Occipital lobe (tissue), 2 donors: ENCODE data around the gene SHF. TPM values are rescaled to one million over a fixed set of nuclear protein-coding genes. Genes with fewer than 3 reads are reported as not detected.
"Not testable (repeated sequence)": the region's sequence is repeated elsewhere in the genome, so short reads cannot be mapped to it uniquely, and the experiment has no call there.

Experiments used
- DNase-seq: peaks from one replicate; lab custom pipeline; 2025; lab: John Stamatoyannopoulos, UW
- total RNA-seq: library from RNA; depleted of rRNA; stranded (reverse); fragments of >200 nt; gene quantifications from one replicate; pipeline ENCODE4 v1.2.3, GENCODE V29; 2014

The SHF gene
- total RNA-seq, 1 donor from 2014 or later: 54.9 TPM

DNA sequence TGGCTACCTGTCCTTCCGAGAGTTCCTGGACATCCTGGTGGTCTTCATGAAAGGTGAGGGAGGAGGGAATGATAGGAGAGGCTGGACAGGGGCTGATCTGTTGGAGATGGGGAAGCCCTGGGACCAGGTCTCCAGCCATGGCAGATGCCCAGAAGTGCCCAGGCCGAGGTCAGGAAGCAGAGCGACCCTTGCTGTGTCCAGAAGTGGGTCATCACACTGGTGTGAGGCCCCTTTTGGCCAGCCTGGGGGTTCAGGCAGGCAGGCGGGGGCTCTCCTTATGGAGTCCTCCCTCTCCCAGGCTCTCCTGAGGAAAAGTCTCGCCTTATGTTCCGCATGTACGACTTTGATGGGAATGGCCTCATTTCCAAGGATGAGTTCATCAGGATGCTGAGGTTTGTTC is 40.2 kb downstream of the SHF start:
- no peak for DNase-seq

DNA sequence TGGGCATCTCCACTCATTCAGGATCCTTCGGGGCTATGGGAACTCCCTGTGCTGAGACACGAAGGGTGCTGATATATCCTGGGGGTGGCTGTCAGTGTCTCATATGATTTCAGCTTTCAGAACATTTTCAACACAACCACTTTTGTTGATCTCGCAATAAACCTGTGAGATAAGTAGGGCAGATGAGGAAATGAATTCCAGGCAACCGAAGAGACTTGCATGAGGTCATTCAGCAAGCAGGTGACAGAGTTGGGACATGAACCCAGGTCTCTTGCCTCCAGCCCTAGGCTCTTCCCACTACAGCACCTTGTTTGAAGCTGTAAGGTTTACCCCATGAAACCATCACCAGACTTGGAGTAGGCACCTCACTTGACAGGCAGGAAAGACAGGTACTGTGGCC is 41.4 kb downstream of the SHF start:
- DNase-seq: no peak

DNA sequence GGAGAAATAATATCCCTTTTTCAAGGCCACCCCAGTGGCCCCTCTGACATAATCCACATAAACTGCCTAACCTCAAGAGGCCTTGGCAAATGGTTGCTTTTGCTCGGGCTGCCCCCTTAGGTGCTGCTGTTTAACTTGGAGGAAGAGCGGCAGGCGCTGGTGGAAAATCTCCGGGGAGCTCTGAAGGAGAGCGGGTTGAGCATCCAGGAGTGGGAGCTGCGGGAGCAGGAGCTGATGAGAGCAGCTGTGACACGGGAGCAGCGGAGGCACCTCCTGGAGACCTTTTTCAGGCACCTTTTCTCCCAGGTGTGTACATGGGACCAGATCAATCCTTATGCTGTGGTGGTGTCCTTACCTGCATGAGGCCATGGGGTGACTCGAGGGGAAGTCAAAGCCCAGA is 43.0 kb downstream of the SHF start:
- DNase-seq: no peak

DNA sequence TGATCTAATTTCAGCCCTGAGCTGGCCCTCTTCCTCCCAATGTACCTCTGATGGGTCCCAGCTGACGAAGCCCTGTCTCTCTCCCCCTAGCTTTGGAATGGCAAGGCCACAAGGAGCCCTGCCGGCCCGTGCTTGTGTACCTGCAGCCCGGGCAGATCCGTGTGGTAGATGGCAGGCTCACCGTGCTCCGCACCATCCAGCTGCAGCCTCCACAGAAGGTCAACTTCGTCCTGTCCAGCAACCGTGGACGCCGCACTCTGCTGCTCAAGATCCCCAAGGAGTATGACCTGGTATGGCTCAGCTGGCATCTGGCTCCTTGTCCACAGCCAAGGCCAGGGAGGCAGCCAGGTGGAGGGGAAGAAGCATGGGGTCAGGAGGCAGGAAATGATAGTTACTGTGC is 43.8 kb downstream of the SHF start:
- DNase-seq: no peak

DNA sequence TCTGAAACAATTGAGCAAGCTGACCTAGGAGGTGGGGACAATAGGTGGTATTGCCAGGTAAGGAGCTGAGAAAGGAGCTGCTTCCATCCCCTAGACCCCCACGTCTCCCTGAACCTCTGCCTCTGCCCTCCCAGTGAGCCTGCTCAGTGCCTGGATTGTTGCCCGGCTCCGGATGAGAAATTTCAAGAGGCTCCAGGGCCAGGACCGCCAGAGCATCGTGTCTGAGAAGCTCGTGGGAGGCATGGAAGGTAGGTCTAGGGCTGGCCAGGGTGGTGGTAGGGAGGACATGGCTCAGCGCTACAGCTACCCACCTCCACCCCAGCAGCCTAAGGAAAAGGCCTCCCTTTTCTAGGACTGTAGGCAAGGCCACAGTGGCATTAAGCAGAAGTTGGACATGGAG is 44.7 kb downstream of the SHF start:
- DNase-seq: no peak

DNA sequence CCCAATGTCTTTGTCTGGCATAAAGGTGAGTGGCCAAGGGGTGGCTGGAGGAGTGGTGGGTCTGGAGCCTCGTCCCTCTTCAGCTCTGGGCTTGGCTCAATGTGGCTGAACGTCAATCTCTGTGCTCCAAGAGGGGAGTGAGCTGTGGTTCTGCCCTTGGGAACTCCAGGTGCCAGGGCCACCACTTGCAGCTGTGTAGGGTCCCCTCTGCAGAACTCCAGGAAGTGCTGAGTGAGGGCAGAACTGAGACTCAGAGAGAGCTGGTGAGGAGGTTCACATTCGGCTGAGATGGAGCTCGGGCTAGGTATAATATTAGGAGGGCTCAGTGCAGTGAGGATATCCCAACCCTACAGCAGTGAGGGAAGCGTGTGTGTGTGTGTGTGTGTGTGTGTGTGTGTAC is 46.4 kb downstream of the SHF start:
- DNase-seq: no peak

DNA sequence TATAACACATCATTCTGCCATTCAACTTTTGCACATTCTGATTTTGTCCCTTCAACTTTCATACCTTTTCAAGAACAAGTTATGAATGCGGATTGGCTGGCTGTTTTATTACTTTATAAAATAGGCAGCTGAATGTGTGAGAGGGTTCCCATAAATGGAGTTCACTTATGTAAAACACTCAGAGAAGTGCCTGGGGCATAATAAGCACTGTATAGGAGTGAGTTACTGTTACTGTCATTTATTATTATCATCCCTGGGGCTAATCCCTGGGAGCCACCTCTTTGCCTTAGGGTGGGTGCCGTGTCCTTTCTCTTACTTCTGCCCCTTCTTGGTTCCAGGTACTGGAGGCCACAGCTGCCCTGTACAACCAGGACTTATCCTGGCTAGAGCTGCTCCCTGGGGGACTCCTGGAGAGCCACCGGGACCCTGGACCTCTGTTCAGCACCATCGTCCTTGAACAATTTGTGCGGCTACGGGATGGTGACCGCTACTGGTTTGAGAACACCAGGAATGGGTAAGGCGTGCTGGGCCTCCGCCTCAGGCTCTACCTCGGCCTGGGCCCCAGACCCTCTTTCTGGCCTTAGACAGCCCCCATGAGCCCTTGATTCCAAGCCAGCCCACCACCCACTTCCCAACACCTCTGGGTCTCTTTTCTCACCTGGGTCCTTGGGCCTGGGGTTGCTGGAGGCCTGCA is 47.1 kb downstream of the SHF start:
- DNase-seq: no peak

DNA sequence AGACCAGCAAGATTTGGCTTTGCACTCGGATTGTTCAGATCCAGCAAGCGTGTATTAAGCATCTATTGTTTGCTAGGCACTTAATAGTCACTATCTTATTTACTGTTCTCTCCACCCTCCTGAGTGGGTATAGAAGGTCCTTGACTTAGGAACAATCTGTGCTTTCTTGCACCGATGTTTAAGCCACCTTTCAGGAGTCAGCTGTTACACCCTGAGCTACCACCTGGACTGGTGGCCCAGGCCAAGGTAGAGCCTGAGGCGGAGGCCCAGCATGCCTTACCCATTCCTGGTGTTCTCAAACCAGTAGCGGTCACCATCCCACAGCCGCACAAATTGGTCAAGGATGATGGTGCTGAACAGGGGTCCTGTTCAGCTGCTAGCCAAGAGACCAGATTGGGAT is 48.0 kb downstream of the SHF start:
- DNase-seq: no peak

DNA sequence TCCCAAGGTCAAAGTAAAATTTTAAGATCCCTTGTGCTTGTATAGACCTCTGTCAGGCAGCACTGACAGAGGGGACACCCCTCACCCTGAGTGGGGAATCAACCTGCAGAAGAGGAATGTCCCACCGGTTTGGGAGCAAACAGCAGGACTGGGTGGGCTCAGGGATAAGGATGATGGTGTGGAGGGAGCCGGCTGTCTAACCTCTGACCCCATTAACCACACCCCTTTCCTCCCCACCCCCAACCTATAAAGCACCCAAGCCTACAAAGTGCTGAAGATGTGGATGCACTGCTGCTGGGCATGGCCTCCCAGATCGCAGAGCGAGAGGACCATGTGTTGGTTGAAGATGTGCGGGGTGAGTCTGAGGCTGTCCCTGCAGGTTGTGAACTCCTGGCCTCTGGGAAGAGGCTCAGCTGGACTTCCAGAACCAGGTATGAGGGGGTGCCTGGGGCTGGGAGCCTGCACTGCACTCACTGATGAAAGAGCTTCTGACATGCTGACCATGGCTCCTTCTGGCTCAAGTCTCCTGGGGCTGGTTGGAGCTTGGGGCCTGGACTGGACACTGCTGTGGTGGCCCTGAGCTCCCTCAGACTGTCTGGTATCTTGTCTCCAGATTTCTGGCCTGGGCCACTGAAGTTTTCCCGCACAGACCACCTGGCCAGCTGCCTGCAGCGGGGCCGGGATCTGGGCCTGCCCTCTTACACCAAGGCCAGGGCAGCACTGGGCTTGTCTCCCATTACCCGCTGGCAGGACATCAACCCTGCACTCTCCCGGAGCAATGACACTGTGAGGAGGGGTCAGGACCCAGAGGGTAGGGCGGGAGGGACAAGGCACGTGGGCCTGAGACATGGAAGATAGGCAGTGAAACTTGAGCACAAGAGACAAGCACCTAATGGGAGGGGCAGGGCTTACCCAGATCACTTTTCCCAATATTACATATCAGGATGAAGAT is 48.7 kb downstream of the SHF start:
- DNase-seq: no peak

DNA sequence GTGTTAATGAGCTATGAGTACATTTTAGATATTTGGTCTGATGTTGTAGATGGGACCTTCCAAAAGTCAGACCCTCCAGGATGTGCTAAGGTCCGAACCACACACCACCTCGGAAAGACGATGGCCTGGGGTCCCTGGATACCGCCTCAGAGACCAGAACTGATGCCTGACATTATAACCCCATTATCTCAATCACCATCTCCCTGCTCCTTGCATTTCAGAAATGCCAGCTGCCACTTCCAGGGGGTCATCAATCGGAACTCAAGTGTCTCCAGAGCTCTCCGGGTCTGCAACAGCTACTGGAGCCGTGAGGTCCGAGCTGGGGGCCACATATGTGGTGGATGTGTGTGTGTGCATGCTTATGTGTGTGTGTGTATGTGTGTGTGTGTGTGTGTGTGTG is 50.1 kb downstream of the SHF start:
- DNase-seq: no peak

DNA sequence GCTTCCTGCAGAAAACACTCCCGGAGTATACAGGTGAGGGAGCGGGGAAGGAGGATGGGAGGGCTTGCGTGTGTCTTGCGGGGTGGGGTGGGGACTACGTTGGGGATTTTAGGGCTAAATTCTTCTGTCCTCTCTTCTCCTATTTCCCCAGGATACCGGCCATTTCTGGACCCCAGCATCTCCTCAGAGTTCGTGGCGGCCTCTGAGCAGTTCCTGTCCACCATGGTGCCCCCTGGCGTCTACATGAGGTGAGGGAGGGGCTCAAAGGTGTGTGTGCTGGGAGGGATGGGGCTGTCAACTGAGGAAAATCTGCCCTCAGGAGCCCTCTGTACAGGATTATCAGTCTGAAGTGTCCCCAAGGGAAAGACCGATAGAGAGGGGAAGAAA is 51.4 kb downstream of the SHF start:
- no peak for DNase-seq

DNA sequence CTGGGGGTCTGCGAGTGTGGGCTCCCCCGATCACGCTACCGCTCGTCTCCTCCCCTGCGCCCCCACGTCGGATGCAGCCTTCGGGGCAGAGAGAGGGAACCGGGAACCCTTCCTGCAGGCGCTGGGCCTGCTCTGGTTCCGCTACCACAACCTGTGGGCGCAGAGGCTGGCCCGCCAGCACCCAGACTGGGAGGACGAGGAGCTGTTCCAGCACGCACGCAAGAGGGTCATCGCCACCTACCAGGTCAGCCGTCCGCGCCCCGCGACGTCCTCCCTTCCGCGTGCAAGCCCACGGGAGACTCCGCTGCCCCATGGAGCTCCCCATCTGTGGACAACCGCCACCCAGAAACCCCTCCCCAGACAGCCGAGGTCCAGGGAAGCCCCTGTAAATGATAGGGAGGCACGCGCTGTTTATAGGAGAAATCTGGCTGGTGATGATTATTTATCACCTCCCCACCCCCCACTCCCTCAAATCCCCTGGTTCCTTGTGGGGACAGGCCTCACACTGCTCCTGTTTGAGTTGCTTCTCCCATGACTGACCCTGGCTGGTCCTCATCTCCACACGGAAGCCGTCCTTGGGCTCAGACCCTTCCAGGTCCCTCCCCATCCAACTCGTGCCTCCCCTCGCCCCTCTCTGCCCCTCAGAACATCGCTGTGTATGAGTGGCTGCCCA is 51.9 kb downstream of the SHF start:
- DNase-seq: not testable (repeated sequence)

DNA sequence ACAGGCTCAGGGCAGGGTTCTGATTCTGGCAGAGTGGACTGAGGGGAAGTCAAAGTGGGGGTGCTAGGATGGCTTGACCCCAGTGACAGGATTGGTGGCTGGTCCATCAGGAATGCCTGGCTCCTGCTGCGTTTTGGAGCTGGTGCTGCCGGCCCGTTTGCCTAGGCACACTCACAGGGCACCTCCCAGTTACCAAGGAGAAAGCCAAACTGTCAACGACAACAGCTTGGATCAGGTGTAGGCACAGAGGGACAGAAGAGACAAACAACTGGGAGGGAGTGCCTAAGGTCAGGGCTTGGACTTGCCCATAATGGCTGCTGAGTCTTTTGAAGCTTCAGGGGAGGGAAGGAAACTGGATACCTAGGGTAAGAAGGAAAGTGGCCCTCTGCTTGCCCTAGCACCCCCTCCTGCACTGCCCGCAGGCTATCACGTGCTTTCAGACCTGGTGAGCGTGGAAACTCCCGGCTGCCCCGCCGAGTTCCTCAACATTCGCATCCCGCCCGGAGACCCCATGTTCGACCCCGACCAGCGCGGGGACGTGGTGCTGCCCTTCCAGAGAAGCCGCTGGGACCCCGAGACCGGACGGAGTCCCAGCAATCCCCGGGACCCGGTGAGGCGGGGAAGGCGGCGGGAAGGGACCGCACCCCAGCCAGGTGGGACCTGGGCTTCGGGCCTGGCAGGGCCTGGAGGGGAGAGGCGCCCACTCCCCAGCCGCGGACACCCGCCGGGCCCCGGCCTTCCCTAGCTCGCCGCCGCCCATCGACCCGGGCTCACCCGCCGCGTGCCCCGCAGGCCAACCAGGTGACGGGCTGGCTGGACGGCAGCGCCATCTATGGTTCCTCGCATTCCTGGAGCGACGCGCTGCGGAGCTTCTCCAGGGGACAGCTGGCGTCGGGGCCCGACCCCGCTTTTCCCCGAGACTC is 52.8 kb downstream of the SHF start:
- no peak for DNase-seq

DNA sequence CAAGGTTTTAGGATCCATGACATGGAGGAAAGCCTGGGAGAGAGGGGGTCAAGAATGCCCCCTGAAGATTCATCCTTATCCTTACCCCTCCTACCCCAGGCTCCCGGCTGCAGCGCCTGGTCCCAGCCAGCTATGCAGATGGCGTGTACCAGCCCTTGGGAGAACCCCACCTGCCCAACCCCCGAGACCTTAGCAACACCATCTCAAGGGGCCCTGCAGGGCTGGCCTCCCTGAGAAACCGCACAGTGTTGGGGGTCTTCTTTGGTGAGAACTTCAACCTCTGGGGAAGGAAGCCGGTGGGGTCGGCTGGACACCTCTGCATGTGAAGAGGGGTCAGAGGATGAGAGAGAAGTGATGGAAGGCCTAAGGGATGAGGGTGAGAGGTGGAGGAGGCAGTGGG is 53.7 kb downstream of the SHF start:
- DNase-seq: no peak

DNA sequence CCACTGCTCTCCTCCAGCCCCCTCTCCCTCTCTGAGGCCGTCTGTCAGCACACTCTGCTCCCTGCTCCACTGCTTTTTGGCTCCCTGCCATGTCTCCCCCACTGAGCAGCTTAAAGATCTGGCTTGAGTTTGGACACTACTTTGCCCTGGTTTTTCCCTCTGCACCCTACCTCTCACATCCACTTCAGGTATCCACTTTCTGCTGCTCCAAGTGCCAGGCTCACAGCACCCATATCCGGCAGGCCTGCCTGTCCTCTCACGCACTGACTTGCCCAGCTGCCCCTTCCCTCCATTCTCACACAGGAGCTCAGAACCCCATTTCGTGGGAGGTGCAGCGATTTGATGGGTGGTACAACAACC is 54.2 kb downstream of the SHF start:
- no peak for DNase-seq

DNA sequence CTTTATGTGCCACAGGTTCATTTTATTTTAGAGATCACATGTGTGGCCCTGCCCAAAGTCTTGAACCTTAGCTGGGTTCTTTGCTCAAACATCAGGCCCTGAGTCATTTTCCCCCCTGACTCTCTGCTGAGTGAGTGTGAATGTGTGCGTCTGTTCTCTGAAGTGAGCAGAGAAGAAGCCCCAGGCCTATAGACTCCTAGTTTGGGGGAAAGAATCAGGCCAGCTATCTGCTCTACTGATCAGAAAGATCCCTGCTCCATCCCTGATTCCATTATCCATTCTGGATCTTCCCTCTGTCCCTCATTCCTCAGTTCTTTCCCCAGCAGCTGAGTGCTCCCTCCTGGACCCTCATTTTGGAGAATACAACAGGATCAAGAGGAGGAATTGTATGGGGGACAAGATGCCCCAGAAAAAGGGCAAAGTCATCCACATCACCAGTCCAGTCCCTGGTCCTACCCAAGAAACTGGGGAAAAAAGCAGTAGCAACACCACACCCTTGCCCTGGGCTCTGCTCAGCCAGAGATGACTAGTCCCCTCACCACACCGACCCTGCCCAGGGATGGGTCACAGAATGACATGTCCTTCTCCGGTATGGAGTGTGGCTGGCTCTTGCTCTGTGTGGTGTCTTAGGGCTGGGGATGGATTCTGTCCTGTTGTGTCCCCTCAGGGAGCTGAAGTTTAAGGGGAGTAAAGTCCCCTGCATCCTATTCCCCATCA is 54.8 kb downstream of the SHF start:
- DNase-seq: no peak

DNA sequence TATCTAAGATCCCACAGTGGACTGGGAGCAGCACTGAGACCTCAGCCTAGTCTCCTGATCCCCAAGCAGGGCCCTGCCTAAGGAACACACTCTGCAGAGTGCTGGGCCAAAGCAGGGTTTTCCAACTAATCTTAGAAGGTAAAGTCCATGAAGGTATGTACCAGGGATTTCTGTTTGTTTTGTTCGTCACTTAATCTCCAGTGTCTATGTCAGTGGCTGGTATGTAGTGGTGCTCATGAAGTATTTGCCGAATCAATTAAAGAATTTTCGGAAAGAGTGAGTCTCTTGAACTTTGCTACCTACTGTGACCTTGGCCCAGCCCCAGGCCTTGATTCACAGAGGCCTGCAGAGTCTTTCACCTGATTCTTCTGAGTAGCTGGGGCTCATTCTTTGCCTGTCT is 56.3 kb downstream of the SHF start:
- no peak for DNase-seq

DNA sequence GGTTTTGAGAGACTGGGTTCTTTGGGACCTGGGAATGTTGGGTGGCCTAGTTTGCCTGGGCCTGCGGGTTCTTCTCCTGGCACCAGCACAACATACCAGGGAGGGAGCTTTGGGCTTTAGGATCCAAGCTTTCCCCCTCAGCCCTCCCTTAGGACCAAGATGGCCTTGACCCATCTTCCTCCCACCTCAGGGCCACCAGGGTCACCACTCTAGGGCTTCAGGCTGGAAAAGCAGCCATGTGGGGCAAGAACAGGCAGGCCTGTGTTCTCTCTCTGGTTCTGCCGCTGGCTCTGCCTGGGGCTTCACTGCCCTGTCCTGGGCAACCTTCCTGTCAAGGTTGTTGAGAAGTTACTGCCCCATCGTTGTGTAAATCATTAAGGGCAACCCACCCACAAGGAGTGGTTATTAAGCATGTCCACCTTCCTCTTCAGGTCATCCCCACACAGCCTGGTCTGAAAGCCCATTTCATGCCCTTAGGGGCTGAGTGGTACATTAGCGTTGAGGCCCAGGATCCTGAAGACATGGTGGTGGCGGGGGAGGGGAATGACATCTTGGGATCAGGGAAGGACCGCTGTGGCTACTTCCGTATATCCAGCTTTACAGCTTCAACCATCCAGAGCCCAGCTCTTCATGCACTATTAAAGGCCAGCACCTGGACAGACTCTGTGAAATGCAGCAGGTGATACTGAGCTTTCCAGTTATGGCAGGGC is 57.3 kb downstream of the SHF start:
- DNase-seq: no peak

DNA sequence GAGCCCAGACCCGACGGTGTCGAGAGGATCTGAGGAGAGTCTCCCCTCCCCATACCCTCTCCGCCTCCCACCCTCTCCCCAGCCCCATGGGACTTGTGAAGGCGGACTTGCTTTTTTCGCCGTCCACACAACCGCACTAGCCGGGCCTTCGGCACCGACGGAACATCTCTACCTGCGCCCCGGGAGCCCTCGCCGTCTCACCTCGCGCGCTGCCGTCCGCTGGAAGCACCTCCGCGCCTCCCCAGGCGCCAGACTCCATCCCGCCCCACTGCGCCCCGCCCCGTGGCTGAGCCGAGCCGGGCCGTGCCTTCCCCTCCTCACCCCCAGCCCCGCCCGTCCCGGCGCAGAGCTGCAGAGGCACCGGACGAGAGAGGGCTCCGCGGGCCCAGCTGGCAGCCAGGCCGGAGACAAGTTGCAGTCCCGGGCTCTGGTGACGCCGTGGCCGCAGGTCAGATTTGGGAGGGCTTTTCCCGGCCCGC is 58.1 kb downstream of the SHF start, which contains the start of the genes DUOX1 and DUOXA1:
Gene DUOX1 (plus strand): TSS at position 344 of the 479 bp plus-strand sequence. CDS start 1,973 bp downstream, outside the sequence.
Gene DUOXA1 (minus strand): TSS at position 229 of the 479 bp plus-strand sequence. CDS start 6,865 bp downstream, outside the sequence.
- DNase-seq: no peak
